Measurements from ENCODE around the gene TSPAN15.

The TSPAN15 gene

DNA sequence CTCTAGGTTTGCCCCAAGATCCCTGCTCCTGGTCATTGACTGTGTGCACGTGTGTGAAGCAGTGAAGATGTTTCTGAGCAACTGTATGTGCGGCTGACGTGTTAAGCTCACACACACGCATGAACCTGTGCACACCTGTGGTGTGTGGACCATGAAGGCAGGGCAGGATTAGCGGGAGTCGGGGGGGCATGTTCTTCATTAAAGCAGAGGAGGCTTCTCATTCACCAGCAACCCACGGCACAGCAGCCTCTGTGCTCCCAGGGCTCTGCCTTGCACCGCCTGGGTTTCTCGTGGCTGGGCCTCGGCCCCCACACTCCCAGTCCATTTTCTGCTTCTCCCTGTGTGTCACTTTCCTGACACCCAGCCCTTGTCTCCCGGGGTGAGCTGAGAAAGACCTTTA is 33.7 kb upstream of the TSPAN15 start:
- no peak for DNase-seq (ENCODE audit: low read depth)

DNA sequence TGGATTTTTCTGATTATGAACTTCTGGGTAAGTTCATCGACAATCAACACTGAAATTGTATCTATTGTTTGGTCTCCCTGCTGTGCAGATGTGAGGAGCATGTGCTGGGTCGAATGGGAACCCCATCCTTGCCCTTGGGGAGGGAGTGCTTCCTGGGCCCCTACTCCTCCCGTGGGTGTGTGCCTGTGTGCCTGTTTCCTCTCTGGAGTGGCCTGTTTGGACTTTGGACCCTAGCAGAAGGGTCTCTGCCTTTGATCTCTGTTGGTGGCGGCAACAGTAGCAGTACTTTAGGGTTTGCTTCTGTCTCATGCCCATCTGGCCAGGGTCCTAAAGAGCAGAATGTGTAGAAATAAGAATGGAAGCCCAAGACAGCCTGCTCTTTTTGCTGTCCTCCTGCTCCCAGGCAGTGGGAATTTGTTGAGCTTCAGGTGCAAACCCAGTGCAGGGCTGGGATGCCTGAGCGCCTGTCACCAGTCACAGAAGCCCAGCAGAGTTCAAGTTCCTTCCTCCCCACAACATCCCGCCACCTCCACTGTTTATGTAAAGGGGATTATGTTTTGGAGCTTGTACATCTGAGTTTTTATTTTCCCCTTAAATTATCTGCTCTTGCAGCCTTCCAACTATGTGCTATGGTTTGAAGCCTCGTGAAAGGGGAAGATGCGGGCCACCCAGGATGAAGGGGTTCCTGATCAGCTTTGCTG is 33.1 kb upstream of the TSPAN15 start:
- DNase-seq (ENCODE audit: low read depth) = no peak

DNA sequence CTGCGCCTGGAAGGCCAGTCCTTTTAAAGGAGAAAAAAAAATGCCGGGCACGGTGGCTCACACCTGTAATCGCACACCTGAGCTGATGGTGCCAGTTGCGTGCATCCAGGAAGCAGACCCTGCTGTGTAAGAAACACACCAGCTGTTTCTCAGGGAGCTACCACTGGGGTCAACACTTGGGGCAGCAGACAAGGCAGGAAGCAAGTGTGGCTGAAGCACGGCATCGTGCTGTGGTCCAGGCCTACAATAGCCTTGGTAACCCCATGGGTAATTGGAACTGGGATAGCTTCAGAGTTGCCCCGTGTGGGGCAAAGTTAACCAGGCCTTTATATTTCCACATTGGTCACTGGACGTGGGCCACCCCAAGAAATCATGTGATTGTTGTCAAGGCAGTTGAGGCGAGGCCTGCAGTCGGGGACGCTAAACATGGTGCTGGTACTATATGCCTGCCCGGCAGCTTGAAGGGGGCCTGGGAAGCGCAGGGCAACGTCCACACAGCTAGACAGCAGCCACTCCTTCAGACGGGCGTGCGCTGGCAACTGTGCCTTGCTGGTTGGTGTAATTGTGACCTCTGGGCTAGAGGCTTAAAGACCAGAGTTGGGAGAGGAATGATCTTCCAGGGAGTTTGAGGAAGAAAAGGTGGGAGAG is 32.0 kb upstream of the TSPAN15 start:
- no peak for DNase-seq (ENCODE audit: low read depth)

DNA sequence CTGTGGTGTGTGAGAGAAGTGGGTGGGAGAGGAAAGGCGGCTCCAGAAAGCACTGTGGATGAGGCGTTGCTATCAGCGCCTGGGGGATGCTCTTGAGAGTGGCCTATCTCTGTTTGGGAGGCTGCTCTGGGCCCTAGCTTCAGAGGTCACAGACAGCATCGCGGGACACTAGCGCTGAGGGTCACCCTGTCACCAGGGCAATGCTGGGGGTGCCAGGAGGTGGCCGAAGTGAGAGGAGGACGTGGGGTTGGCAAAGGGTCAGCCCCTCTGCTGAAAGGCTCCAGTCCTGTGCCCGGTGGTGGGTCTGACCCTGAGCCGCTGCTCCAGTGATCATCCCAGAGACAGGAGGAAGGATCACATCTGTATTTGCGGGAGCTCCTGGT is 31.5 kb upstream of the TSPAN15 start:
- DNase-seq (ENCODE audit: low read depth) = no peak

DNA sequence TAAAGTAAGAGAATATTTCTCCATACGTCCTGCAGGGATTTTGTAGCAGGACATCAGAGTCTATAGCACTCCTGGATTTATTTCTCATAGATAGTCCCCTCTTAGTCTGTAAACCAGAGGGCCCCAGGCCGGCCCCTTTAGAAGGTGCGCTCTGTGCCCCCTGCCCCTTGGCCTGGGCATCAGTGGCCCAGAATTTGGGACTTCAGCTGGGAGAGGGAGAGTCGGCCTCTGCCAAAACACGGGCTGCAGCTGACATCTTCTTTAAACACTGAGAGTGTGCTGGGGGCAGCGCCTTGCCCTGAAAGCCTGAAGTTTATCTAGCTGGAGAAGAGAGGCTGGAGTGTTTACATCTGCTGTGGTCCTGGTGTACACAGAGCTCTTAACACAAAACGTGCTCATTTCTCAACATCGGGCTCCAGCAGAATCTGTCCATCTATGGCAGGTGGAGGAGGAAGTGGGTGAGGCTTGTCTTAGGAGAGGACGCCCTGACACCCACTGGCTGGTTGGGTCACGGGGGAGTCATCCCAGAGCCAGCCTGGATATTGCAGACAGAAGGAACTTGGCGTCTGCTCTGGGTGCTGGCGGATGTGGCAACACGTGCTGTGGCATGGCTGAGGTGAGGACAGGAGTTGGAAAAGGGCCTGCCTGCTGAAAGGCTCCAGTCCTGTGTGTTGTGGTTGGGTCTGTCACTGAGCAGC is 29.5 kb upstream of the TSPAN15 start:
- DNase-seq (ENCODE audit: low read depth) = no peak

DNA sequence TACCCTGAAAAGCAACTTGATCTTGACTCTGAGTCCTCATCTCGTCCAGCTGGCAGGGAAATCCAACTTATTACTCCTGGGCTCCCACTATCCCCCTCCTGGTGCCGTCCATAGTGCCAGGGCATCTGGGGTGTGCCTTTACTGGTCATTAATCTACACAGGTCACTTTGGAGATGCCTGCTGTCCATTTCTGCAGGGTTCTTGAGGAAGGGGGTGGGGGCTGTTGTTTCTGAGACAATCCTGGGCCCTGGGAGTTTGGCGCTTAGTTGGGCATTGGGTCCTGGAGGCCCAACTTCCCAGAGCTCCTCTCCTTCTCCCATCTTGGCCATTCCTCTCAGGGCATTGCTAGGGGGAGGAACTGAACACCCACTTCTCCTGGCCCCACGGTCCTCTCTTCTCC is 28.6 kb upstream of the TSPAN15 start:
- no peak for DNase-seq (ENCODE audit: low read depth)

DNA sequence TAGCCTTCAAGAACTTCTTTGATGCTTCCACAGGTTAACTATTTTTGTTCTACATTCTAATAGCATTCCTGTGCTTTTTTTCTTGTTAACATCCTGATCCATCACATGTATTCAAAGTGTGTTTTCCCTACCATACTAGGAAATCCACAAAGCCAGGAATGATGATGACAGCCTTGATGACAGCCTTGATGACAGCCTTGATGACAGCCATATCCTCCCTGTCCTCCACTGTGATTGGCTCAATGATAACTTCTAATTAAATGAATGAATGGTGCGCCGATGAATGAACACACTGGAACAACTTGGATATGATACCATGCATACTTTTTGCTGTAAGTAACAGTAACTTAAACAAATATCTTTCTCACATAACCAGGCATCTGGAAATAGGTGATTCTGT is 26.2 kb upstream of the TSPAN15 start:
- DNase-seq (ENCODE audit: low read depth) = no peak

- DNase-seq (ENCODE audit: low read depth) = no peak
Observed at GRCh38 chr10:69425511-69426298, 25.6 kb upstream of the TSPAN15 start.

DNA sequence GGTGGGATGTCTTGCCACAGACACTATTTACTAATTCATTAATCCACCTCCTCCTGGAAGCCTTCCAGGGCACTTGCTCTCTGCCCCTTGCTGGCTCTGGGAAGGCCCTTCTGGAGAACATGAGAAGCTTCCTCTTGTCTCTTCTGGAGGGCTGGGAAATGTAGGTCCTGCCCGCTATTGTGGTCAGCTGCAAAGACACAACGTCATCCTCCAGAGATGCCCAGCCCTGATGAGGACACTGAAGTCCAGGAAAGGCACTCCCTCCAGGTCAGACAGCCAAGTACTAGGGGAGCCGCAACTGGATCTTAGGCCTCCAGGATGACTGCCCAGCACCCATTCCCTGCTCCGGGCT is 24.9 kb upstream of the TSPAN15 start:
- DNase-seq (ENCODE audit: low read depth) = no peak

DNA sequence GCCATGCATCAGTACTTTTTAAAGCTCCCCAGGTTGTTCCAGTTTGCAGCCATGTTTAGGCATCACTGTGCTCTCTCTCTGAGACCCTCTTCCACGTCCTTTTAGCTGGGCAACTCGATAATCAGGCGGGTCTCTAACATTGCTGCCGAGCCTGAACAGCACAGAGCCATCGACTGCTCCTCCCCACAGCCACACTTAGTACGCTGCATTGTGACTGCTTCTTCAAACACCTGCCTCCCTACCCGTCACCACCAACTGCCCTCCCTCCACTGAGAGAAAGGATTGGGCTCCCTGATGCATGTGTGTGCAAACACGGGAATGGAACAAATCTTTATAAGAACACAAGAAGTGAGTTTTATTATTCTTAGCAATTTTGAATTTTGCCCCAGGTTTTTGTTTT is 23.1 kb upstream of the TSPAN15 start:
- no peak for DNase-seq (ENCODE audit: low read depth)

DNA sequence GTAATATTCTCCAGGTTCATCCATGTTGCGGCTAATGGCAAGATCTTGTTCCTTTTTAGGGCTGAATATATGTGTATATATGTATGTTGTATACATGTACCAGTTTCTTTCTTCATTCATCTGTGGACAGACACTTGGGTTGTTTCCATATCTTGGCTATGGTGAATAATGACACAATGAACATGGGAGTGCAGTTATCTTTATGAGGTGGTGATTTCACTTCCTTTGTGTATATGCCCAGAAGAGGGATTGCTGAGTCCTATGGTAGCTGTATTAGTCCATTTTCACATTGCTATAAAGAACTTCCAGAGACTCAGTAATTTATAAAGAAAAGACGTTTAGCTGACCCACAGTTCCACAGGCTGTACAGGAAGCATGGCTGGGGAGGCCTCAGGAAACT is 17.1 kb upstream of the TSPAN15 start:
- no peak for DNase-seq (ENCODE audit: low read depth)

DNA sequence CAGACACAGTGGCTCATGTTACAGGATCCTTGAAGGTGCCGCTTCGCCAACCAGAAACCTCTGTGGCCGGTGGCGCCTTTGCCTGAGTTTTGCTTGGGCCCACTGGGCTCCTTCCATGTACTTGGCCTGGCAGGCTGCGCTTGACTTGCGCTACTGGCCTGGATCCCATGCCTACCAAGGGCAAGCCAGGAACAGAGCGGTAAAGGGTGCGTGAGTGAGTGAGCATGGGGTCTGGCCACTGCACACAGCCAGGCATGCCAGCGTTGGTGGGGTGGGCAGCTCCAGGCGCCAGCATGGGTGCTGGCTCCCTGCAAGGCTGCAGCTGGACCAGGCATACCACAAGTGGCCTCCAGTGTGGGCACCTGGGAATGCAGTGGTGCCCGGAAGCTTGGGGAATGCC is 16.3 kb upstream of the TSPAN15 start:
- DNase-seq (ENCODE audit: low read depth) = no peak

GRCh38 chr10:69435966-69436520 is 15.2 kb upstream of the TSPAN15 start:
- no peak for DNase-seq (ENCODE audit: low read depth)

DNA sequence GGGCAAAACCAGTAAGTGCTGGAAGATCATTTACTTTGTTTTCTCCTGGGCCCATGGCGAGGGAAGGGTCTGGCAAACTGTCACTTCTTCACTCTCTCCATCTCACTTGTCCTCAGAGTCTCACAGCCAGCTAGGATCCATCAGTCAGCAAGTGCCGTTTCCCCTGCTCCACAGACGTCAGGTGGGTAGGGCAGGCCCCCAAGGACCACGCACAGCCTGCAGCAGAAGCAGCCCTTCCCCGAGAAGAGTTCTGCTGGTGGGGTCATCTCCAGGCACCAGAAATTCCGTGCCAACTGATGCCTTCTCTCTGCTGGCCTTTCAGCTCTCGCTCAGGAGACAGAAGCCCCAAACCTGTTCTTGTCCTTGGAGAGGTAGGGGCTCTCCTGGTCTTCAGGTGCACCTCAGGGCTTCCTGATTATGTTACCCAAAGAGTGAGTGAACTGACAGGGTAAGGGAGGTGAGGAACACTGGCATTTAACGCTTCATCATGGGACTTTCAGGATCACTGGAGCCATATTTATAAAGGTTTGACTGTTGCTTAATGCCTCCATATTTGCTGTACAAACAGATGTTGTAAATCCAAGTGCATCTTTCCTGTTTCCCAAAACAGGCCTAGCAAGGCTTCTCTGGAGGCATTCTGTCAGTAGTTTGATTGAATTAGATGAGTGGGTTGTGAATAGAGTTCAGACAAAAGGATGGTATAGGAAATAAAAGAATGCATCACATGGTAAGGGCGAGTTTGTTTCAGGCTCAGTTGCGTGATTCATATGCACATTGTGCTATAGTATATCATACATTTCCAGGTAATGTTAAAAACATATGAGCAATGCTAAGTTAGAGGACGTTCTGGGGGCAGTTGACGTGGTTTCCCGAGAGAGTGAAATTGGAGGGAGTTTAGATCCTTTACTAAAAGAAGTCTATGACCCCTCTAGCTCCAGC is 13.7 kb upstream of the TSPAN15 start:
- DNase-seq (ENCODE audit: low read depth) = no peak

- DNase-seq (ENCODE audit: low read depth) = no peak
Observed at GRCh38 chr10:69438536-69439349, 12.5 kb upstream of the TSPAN15 start.

DNA sequence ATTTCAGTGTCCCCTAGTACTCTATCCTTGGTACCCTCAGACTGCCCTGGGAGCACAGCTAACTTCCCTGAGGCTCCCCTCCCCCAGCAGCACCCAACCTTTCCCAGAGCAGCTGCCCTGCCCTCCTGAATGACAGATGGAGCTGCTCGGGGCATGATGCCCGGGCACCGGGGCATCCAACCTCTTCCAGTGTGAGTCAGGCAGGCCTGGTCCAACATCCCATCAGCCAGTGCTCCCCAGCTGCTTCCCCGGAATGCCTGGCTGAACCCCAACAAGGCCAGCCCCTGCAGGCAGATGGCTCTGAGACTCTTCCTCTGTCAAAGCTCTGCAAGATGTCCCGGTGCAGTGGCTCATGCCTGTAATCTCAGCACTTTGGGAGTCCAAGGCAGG is 11.9 kb upstream of the TSPAN15 start:
- no peak for DNase-seq (ENCODE audit: low read depth)

- no peak for DNase-seq (ENCODE audit: low read depth)
Observed at GRCh38 chr10:69439813-69440506, 11.3 kb upstream of the TSPAN15 start.

DNA sequence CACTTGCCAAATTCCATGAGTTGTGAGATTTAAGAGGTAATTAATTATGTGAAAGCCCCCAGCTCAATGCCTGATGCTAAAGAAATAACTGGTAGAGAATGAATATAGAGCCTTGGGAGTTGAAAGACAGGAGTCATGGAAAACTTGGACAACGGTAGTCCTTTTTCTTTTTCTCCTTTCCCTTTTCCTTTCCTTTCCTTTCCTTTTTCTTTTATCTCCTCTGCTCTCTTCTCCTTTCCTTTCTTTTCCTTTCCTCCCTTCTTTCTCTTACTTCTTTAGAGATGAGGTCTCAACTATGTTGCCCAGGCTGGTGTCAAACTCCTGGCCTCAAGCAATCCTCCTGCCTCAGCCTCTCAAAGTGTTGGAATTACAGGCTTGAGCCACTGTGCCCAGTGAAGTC is 7.9 kb upstream of the TSPAN15 start:
- no peak for DNase-seq (ENCODE audit: low read depth)

GRCh38 chr10:69445041-69445440 is 6.2 kb upstream of the TSPAN15 start:
- DNase-seq (ENCODE audit: low read depth) = no peak

DNA sequence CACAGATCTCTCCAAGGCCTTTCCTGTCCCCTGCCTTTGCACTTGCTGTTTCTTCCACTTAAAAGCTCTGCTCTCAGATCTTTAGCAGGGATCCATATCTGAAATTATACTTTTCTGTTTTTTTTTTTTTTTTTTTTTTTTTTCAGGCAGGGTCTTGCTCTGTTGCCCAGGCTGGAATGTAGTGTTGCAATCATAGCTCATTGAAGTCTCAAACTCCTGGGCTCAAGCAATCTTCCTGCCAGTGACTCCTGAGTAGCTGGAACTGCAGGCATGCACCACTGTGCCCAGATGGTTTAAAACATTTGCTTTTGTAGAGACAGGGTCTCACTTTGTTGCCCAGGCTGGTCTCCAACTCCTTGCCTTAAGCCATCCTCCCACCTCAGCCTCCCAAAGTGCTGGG is 5.0 kb upstream of the TSPAN15 start:
- DNase-seq (ENCODE audit: low read depth) = no peak

Measured in activated T-cell treated with anti-CD3 and anti-CD28 coated beads for 24 hours (primary cell).